Esophagus squamous epithelium (tissue), 5 donors: Measurements from ENCODE around the gene DMKN. TPM values are rescaled to one million over a fixed set of nuclear protein-coding genes. Genes with fewer than 3 reads are reported as not detected.

Source experiments
- DNase-seq: peaks from one replicate; lab custom pipeline; 2025; lab: John Stamatoyannopoulos, UW
- H3K27ac ChIP-seq, 4 donors: fragments of 200-600 bp; sonication (generic); one replicate each; pipeline ENCODE4 v1.5.1; 2016 to 2019; ENCODE audit warnings: mild to moderate bottlenecking in 1 of 4
- H3K27me3 ChIP-seq, 4 donors: fragments of 200-600 bp; sonication (generic); 1 replicate in 3 of 4; 2 replicates in 1 of 4; pipeline versions ENCODE4 v1.5.1 to v1.6.0; 2017 to 2021; ENCODE audit warnings: antibody characterized with exemption in 1 of 4
- H3K36me3 ChIP-seq, 3 donors: fragments of 200-600 bp; sonication (generic); one replicate each; pipeline ENCODE4 v1.5.1; 2016 to 2019
- H3K4me1 ChIP-seq, 3 donors: fragments of 200-600 bp; sonication (generic); one replicate each; pipeline ENCODE4 v1.5.1; 2017 to 2019
- H3K4me3 ChIP-seq, 4 donors: fragments of 200-600 bp; sonication (generic); 1 replicate in 3 of 4; 2 replicates in 1 of 4; pipeline ENCODE4 v1.5.1; 2016 to 2019; ENCODE audit warnings: mild to moderate bottlenecking in 2 of 4, moderate library complexity in 1 of 4
- H3K9me3 ChIP-seq, 3 donors: fragments of 200-600 bp; sonication (generic); one replicate each; pipeline ENCODE4 v1.5.1; 2016 to 2019
- POLR2A ChIP-seq, 4 donors: fragments of 450-650 bp; IDR thresholded peaks; one replicate each; pipeline ENCODE4 v1.6.1; 2017; ENCODE audit warnings: antibody characterized with exemption in 4 of 4, mild to moderate bottlenecking in 4 of 4, moderate library complexity in 3 of 4
- WGBS, 2 donors: methylation state at CpG; one replicate each; pipeline ENCODE4 v1.1.5; 2018; 5-methylcytosine and 5-hydroxymethylcytosine counted together
- intact Hi-C: fragments of 100-400 bp; cut with DNase I; formaldehyde crosslinking; loops from one replicate; pipeline ENCODE4 v1.15.0; 2022
- total RNA-seq, 4 donors: library from RNA; depleted of rRNA; stranded (reverse); fragments of >200 nt; gene quantifications; one replicate each; pipeline ENCODE4 v1.1.0, GENCODE V29; 2016
- TF ChIP-seq, protein P1 (sequence below), 6 experiments: fragments of 450-650 bp in 4 of 6; fragments of 200-600 bp in 2 of 6; sonication (generic) in 2 of 6; IDR thresholded peaks; one replicate each; pipeline ENCODE4 v1.5.1; 2016 to 2019; ENCODE audit warnings: antibody characterized with exemption in 6 of 6, mild to moderate bottlenecking in 4 of 6, moderate library complexity in 4 of 6
- donor health status: DM: yes; HTN: yes; CAD: no.

Gene DMKN
- total RNA-seq, 4 donors from 2014 or later, result 81.6 to 449 (median 257) TPM

DNA sequence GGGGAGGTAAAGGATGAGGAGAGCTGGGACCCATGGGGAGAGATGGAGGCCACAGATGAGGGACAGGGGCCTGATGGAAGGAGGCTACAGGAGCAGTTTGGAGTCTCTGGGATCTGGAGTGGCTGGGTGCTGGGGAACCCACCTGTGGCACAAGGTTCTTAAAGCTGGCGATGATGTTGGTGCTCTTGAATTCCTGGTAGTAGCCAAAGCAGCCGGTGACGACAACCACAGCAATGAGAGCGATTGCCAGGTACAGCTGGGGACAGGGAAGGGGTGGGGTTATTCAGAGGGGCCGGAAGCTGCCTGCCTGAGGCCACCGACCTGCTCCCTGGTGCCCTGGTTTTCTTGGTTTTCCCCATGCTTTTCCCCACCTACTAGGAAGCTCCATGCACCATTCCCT lies 47.2 kb upstream of the DMKN start:
- Histone ChIP-seq H3K4me1 (peaks cover 6 to 15% (median 13%) of the 10 kb centered on the region in 3 donors), H3K27ac (no peak overlapping the region), H3K27me3 (peaks cover 0 to 83% (median 4%) of the 10 kb centered on the region in 4 donors), H3K36me3 (no peaks in the 10 kb centered on the region), H3K4me3 (no peak overlapping the region), H3K9me3 (no peaks in the 10 kb centered on the region)
- no peak for DNase-seq
- WGBS, 2 donors, result 61 to 70% methylated on average over 6 of the region's 6 CpGs
- TF ChIP-seq, protein P1, sequence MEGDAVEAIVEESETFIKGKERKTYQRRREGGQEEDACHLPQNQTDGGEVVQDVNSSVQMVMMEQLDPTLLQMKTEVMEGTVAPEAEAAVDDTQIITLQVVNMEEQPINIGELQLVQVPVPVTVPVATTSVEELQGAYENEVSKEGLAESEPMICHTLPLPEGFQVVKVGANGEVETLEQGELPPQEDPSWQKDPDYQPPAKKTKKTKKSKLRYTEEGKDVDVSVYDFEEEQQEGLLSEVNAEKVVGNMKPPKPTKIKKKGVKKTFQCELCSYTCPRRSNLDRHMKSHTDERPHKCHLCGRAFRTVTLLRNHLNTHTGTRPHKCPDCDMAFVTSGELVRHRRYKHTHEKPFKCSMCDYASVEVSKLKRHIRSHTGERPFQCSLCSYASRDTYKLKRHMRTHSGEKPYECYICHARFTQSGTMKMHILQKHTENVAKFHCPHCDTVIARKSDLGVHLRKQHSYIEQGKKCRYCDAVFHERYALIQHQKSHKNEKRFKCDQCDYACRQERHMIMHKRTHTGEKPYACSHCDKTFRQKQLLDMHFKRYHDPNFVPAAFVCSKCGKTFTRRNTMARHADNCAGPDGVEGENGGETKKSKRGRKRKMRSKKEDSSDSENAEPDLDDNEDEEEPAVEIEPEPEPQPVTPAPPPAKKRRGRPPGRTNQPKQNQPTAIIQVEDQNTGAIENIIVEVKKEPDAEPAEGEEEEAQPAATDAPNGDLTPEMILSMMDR (IDR thresholded peaks at IDR 0.05), result no peak
- TF ChIP-seq POLR2A (IDR thresholded peaks at IDR 0.05), result no peak
- intact Hi-C loops, result no loop called here

DNA sequence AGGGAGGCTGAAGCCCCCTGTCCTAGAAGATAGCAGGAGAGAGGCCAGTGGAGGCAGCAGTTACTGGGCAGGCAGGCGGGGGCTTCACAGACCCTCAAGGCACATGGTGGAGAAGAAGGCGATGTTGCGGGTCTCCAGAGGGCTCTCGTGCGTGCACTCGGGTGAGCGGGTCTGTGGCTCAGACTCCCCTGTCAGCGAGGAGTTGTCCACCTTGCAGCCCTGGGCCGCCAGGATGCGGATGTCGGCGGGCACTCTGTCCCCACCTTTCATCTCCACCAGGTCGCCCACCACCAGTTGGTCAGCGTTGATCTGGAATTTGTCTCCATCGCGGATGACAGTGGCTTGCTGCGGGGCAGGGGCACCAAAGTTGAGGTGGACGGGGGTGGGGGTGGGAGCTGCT lies 46.8 kb upstream of the DMKN start:
- H3K27me3 ChIP-seq, result peaks cover 0 to 82% (median 4%) of the 10 kb centered on the region in 4 donors
- H3K27ac ChIP-seq, result no peak overlapping the region
- no peak for DNase-seq
- no peaks in the 10 kb centered on the region for H3K9me3 ChIP-seq
- TF ChIP-seq, protein P1 (IDR thresholded peaks at IDR 0.05), result no peak
- TF ChIP-seq POLR2A (IDR thresholded peaks at IDR 0.05), result no peak
- H3K36me3 ChIP-seq, result no peaks in the 10 kb centered on the region
- peaks cover 6 to 15% (median 13%) of the 10 kb centered on the region in 3 donors for H3K4me1 ChIP-seq
- no peak overlapping the region for H3K4me3 ChIP-seq
- 88 to 93% methylated on average over 4 to 5 of the region's 18 CpGs for WGBS, 2 donors
- intact Hi-C loops, result no loop called here

DNA sequence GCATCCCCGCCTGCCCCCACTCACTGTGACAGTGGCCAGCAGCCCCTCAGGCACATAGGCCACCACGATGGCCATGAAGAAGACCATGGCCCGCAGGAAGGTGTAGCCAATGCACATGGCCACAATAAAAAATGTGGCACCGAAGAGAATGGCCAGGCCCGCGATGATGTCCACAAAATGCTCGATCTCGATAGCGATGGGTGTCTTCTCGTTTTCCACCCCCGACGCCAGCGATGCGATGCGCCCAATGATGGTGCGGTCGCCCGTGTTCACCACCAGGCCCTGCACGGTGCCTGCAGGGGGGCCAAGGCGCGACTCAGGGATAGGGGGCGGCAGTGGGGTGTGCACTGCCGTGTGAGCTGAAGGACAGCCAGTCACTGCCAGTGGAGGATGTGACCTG lies 46.3 kb upstream of the DMKN start:
- Histone ChIP-seq H3K27ac (no peak overlapping the region), H3K4me3 (no peak overlapping the region), H3K36me3 (no peaks in the 10 kb centered on the region), H3K27me3 (peaks cover 0 to 77% (median 4%) of the 10 kb centered on the region in 4 donors), H3K4me1 (peaks cover 6 to 15% (median 13%) of the 10 kb centered on the region in 3 donors), H3K9me3 (no peaks in the 10 kb centered on the region)
- no peak for DNase-seq
- TF ChIP-seq POLR2A (IDR thresholded peaks at IDR 0.05), result no peak
- TF ChIP-seq, protein P1 (IDR thresholded peaks at IDR 0.05), result no peak
- WGBS, 2 donors, result 84 to 89% methylated on average over 18 to 22 of the region's 23 CpGs
- intact Hi-C loops, result no loop called here

DNA sequence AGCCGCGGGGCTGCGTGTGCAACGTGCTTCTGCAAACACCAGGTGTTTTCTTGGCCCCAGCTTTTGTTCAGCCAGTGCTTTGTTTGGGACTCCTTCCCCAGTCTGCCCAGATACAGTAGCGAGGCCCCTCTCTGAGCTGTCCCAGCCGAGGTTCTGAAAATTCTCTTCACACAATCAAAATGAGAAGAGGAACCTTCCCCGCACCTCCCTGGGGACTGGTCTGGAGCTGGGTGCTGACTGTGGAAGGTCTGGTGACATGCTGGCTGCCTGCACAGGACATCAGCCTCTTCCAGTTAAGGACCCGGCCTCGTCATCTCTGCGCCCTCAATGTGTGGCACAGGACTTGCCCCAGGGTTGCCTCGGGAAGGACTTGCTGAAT lies 45.8 kb upstream of the DMKN start:
- H3K36me3 ChIP-seq, result no peaks in the 10 kb centered on the region
- H3K4me3 ChIP-seq, result no peak overlapping the region
- H3K27me3 ChIP-seq, result peaks cover 0 to 72% (median 4%) of the 10 kb centered on the region in 4 donors
- H3K27ac ChIP-seq, result no peak overlapping the region
- H3K4me1 ChIP-seq, result peaks cover 6 to 15% (median 13%) of the 10 kb centered on the region in 3 donors
- TF ChIP-seq, protein P1 (IDR thresholded peaks at IDR 0.05), result no peak
- TF ChIP-seq POLR2A (IDR thresholded peaks at IDR 0.05), result no peak
- no peaks in the 10 kb centered on the region for H3K9me3 ChIP-seq
- no peak for DNase-seq
- intact Hi-C loops, result no loop called here
- WGBS, 2 donors, result 47 to 52% methylated on average over 10 to 11 of the region's 11 CpGs

DNA sequence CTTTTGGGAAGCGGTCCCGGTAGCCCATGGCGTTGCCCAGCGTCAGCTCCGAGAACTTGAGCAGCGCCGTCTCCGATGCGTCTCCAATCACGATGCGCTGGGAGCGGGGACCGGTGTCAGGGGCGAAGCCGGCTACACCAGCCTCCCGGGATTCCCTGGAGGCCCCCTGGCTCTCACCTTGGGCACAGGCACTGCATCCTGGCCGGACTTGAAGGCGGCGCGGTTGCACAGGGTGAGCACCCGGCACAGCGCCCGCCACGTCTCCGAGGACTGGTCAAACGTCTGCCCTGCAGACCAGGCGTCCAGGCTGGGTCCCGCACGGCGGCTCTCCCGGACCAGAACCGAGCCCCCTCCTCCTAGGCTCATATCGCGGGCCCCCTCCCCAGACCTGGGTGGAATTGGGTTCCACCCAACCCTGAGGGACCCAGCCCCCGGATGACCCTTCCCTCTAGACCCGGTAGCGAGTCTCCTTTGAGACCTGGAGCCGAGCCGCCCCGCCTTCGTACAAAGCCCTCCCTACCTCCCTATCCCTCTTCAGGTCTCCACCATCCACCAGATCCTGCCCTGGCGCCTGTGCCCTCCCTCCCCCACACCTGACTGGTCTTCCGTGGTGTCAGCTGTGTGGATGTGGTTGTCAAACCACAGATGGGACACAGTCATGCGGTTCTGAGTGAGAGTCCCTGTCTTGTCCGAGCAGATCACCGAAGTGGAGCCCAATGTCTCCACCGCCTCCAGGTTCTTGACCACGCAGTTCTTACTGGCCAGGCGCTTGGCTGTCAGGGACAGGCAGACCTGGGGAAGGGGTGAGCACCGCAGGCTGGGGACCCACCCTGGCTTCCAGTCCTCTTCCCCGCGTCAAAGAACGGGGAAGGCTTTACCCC lies 45.2 kb upstream of the DMKN start:
- no peak for DNase-seq
- TF ChIP-seq, protein P1 (IDR thresholded peaks at IDR 0.05), result no peak
- no peak for TF ChIP-seq POLR2A (IDR thresholded peaks at IDR 0.05)
- intact Hi-C loops, result no loop called here
- Histone ChIP-seq H3K27me3 (peaks cover 0 to 68% (median 4%) of the 10 kb centered on the region in 4 donors), H3K36me3 (no peaks in the 10 kb centered on the region), H3K4me3 (peak overlapping the region; percentile 7 to 57 (median 38)), H3K9me3 (no peaks in the 10 kb centered on the region), H3K4me1 (peaks cover 6 to 15% (median 13%) of the 10 kb centered on the region in 3 donors), H3K27ac (no peak overlapping the region)
- WGBS, 2 donors, result 30 to 54% methylated on average over 7 to 16 of the region's 53 CpGs
